Vagina (tissue), 2 donors: ENCODE measurements around the gene ZNF70.

Experiments
- CTCF ChIP-seq, 3 experiments: fragments of 450-650 bp in 2 of 3; fragments of 200-600 bp in 1 of 3; sonication (generic) in 1 of 3; IDR thresholded peaks; one replicate each; pipeline ENCODE4 v1.5.1; 2017 to 2019; ENCODE audit warnings: antibody characterized with exemption in 3 of 3, mild to moderate bottlenecking in 2 of 3, moderate library complexity in 2 of 3
- POLR2A ChIP-seq, 2 donors: fragments of 450-650 bp; IDR thresholded peaks; one replicate each; pipeline ENCODE4 v1.6.1; 2017; ENCODE audit warnings: antibody characterized with exemption in 2 of 2, mild to moderate bottlenecking in 2 of 2, moderate library complexity in 2 of 2

GRCh38 chr22:23744001-23744400 lies 6.9 kb downstream of the ZNF70 start:
- TF ChIP-seq CTCF (IDR thresholded peaks at IDR 0.05) (no peak), POLR2A (IDR thresholded peaks at IDR 0.05) (no peak)
